GM12878 (cell line): ENCODE results near the gene YWHAQ. TPM values are rescaled to one million over a fixed set of nuclear protein-coding genes. Genes with fewer than 3 reads are reported as not detected.

Source experiments
- ATAC-seq: fragments of 200-7000 bp; cut with Tn5 transposase; 3 replicates; pipeline ENCODE4 v1.9.1; 2020; ENCODE audit warnings: mild to moderate bottlenecking, moderate library complexity
- BruUV-seq: library from RNA; stranded (reverse); fragments of 400-500 nt; replicated peaks from 2 replicates; lab custom pipeline; 2021; lab: Mats Ljungman, UMichigan
- CTCF ChIA-PET: fragments of 300-600 bp; sonication (Branson Sonifier 250); formaldehyde crosslinking; extraction: SDS; loops from one replicate; lab custom pipeline; 2021; ENCODE audit warnings: inconsistent platforms; lab: Yijun Ruan, JAX
- POLR2A ChIA-PET: fragments of 350-600 bp; formaldehyde crosslinking; extraction: SDS; loops from one replicate; lab custom pipeline; 2021; ENCODE audit warnings: inconsistent platforms; lab: Charles Lee
- RAD21 ChIA-PET: fragments of 300-600 bp; sonication (Branson Sonifier 250); formaldehyde crosslinking; loops from one replicate; lab custom pipeline; 2023; ENCODE audit warnings: antibody characterized with exemption; ENCODE audit not compliant: unreplicated experiment; lab: Charles Lee
- SMC1A ChIA-PET: fragments of 300-600 bp; sonication (Branson Sonifier 250); formaldehyde crosslinking; loops from one replicate; lab custom pipeline; 2023; ENCODE audit not compliant: unreplicated experiment, uncharacterized antibody; lab: Charles Lee
- DNase-seq: peaks from one replicate; pipeline ENCODE4 v3.0.0-alpha.2; 2011; ENCODE audit warnings: low read depth, low spot score
- FAIRE-seq: peaks from 3 replicates; lab custom pipeline; 2011; peaks lifted over from hg19 to GRCh38; lab: Jason Lieb, UNC
- H2AFZ ChIP-seq: 2 replicates; pipeline ENCODE4 v1.6.0; 2011; ENCODE audit warnings: low read depth, low read length, control low read depth; ENCODE audit not compliant: control insufficient read depth
- H3K27ac ChIP-seq: 2 replicates; pipeline ENCODE4 v1.5.1; 2011; ENCODE audit warnings: control low read depth; ENCODE audit not compliant: control insufficient read depth, insufficient read depth
- H3K27me3 ChIP-seq, 2 experiments: replicated peaks in 1 of 2; 2 replicates each; pipeline versions ENCODE4 v1.6.0 to v1.6.1; 2011; ENCODE audit warnings: low read length in 1 of 2; ENCODE audit not compliant: control insufficient read depth in 2 of 2, insufficient read depth in 2 of 2
- H3K36me3 ChIP-seq, 2 experiments: 2 replicates each; pipeline ENCODE4 v1.5.1; 2011; ENCODE audit warnings: low read length in 1 of 2; ENCODE audit not compliant: control insufficient read depth in 2 of 2, insufficient read depth in 2 of 2
- H3K4me1 ChIP-seq: 2 replicates; pipeline ENCODE4 v1.6.1; 2011; ENCODE audit warnings: mild to moderate bottlenecking, low read length, moderate library complexity, mixed read lengths; ENCODE audit not compliant: control insufficient read depth, insufficient read depth
- H3K4me2 ChIP-seq: 2 replicates; pipeline ENCODE4 v1.6.0; 2011; ENCODE audit warnings: control low read depth; ENCODE audit not compliant: control insufficient read depth, insufficient read depth
- H3K4me3 ChIP-seq: fragments of 200-600 bp; sonication (generic); 2 replicates; pipeline ENCODE4 v1.5.1; 2016
- H3K79me2 ChIP-seq: 2 replicates; pipeline ENCODE4 v1.6.0; 2011; ENCODE audit warnings: low read length; ENCODE audit not compliant: control insufficient read depth, insufficient read depth
- H3K9ac ChIP-seq: 2 replicates; pipeline ENCODE4 v1.8.0; 2011; ENCODE audit warnings: low read length, control low read depth, mixed read lengths; ENCODE audit not compliant: control insufficient read depth, insufficient read depth
- H3K9me3 ChIP-seq: replicated peaks from 3 replicates; pipeline ENCODE4 v1.5.1; 2011; ENCODE audit warnings: mild to moderate bottlenecking, low read length; ENCODE audit not compliant: control insufficient read depth, insufficient read depth
- H4K20me1 ChIP-seq: 2 replicates; pipeline ENCODE4 v1.6.0; 2011; ENCODE audit not compliant: control insufficient read depth, insufficient read depth
- CHD4 ChIP-seq: fragments of 200-600 bp; sonication (generic); IDR thresholded peaks from 2 replicates; pipeline ENCODE4 v1.6.1; 2016; ENCODE audit warnings: mild to moderate bottlenecking
- HCFC1 ChIP-seq: fragments of 150-350 bp; IDR thresholded peaks from 2 replicates; pipeline ENCODE4 v1.6.1; 2014; ENCODE audit warnings: low read length
- KLF5 ChIP-seq: fragments of 450-650 bp; IDR thresholded peaks from 2 replicates; pipeline ENCODE4 v1.6.1; 2014; ENCODE audit warnings: mild to moderate bottlenecking; ENCODE audit not compliant: partially characterized antibody
- MTA3 ChIP-seq: IDR thresholded peaks from 2 replicates; pipeline ENCODE4 v1.6.1; 2012; ENCODE audit warnings: low read length, inconsistent platforms, borderline replicate concordance
- MYC ChIP-seq: IDR thresholded peaks from 2 replicates; pipeline ENCODE4 v1.6.1; 2011; ENCODE audit warnings: mild to moderate bottlenecking, low read length, moderate library complexity, inconsistent platforms; ENCODE audit not compliant: insufficient read depth, insufficient replicate concordance, insufficient read length, severe bottlenecking
- NBN ChIP-seq: fragments of 450-650 bp; IDR thresholded peaks from 2 replicates; pipeline ENCODE4 v1.6.1; 2016
- SMARCA5 ChIP-seq: fragments of 450-650 bp; IDR thresholded peaks from 2 replicates; pipeline ENCODE4 v1.6.1; 2017; ENCODE audit warnings: mild to moderate bottlenecking
- WRNIP1 ChIP-seq: IDR thresholded peaks from 2 replicates; pipeline ENCODE4 v1.6.1; 2011; ENCODE audit warnings: low read depth, low read length, improper control_type of control experiment, borderline replicate concordance
- WGBS: methylation state at CpG from one replicate; pipeline ENCODE4 v1.1.6; 2016; ENCODE audit warnings: low lambda C conversion rate; ENCODE audit not compliant: insufficient replicate concordance, insufficient coverage; ENCODE audit errors: missing lambda C conversion rate; 5-methylcytosine and 5-hydroxymethylcytosine counted together
- in situ Hi-C: fragments of 300-500 bp; cut with MboI; formaldehyde crosslinking; loops from 9 replicates; pipeline ENCODE4 v1.14.3; 2018; ENCODE audit warnings: mixed read lengths
- intact Hi-C: fragments of 100-400 bp; cut with micrococcal nuclease; formaldehyde crosslinking; loops from one replicate; pipeline ENCODE4 v1.14.2; 2022; ENCODE audit not compliant: unreplicated experiment
- polyA plus RNA-seq, 11 experiments: library from polyadenylated mRNA; depleted of rRNA in 4 of 11; unstranded in 6 of 11; stranded (reverse) in 5 of 11; fragments of >200 nt; fragmentation: Nextera tagmentation in 4 of 11; fragmentation: Illumina TruSeq in 1 of 11; extraction: Ambion mirVana in 4 of 11; extraction: Trizol in 1 of 11; gene quantifications; 1 replicate in 1 of 11; 2 replicates in 10 of 11; pipeline versions ENCODE4 v1.2.1 to v1.2.3, GENCODE V29; 2011 to 2016; ENCODE audit warnings: inconsistent platforms in 2 of 11, missing spikeins in 2 of 11, low read depth in 1 of 11
- total RNA-seq, 4 experiments: library from RNA; depleted of rRNA in 3 of 4; stranded (reverse); fragments of >200 nt in 3 of 4; fragmentation: Illumina TruSeq in 1 of 4; extraction: Trizol in 1 of 4; gene quantifications; 2 replicates each; pipeline versions ENCODE4 v1.2.1 to v1.2.3, GENCODE V29; 2013 to 2021
- TF ChIP-seq, protein P1 (sequence below): fragments of 450-650 bp; formaldehyde crosslinking; IDR thresholded peaks from 2 replicates; pipeline ENCODE4 v1.4.0; 2022; ENCODE audit warnings: mild to moderate bottlenecking, moderate library complexity
- TF ChIP-seq, protein P2 (sequence below): IDR thresholded peaks from 2 replicates; pipeline ENCODE4 v1.6.1; 2011; ENCODE audit warnings: mild to moderate bottlenecking, low read depth, low read length, moderate library complexity; ENCODE audit not compliant: insufficient replicate concordance
- TF ChIP-seq, protein P3 (sequence below): IDR thresholded peaks from 2 replicates; pipeline ENCODE4 v1.6.1; 2011; ENCODE audit warnings: low read depth, low read length, improper control_type of control experiment, borderline replicate concordance

Gene YWHAQ
- total and polyA plus RNA-seq, 10 of the 15 experiments (the other 5 are each of a cell fraction or from before 2014, with no cell fraction given) = 63.0 to 515 (median 219) TPM

DNA sequence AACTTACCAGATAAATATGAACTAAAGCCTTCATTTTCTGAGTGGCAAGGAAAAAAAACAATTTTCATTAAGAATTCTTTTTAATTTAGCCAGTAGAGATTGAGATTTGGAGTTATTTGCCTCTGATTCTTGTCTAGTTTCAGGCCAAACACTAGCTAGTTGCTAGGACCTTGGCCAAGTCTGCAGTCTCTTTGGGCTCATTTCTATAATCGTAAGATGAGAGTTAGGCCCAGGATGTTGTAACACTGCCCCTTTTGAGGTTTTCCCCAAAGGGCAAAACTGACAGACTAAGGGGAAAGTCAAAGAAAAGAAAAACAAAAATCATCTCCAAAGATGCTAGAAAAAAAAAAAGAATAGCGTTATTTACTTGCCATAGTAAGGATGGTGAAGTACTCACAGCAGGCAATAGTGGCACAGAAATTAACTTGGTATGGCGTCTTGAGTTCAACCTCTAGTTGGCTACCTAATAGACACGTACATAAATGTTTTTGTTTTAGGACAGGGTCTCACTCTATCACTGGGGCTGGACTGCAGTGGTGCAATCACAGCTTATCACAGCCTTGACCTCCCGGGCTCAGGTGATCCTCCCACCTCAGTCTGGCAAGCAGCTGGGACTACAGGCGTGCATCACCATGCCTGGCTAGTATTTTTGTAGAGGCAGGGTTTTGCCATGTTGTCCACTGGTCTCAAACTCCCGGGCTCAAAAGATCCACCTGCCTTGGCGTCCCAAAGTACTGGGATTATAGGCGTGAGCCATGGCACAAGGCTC lies 52.1 kb downstream of the YWHAQ start (continued):
- TF ChIP-seq NBN = no peak
- TF ChIP-seq KLF5 = no peak
- TF ChIP-seq MYC = no peak
- TF ChIP-seq, protein P1, sequence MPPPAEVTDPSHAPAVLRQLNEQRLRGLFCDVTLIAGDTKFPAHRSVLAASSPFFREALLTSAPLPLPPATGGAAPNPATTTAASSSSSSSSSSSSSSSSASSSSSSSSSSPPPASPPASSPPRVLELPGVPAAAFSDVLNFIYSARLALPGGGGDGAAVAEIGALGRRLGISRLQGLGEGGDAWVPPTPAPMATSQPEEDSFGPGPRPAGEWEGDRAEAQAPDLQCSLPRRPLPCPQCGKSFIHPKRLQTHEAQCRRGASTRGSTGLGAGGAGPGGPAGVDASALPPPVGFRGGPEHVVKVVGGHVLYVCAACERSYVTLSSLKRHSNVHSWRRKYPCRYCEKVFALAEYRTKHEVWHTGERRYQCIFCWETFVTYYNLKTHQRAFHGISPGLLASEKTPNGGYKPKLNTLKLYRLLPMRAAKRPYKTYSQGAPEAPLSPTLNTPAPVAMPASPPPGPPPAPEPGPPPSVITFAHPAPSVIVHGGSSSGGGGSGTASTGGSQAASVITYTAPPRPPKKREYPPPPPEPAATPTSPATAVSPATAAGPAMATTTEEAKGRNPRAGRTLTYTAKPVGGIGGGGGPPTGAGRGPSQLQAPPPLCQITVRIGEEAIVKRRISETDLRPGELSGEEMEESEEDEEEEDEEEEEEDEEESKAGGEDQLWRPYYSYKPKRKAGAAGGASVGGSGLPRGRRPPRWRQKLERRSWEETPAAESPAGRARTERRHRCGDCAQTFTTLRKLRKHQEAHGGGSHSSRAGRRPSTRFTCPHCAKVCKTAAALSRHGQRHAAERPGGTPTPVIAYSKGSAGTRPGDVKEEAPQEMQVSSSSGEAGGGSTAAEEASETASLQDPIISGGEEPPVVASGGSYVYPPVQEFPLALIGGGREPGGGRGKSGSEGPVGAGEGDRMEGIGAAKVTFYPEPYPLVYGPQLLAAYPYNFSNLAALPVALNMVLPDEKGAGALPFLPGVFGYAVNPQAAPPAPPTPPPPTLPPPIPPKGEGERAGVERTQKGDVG (CRISPR knock-in tag) = no peak
- TF ChIP-seq HCFC1 = no peak
- TF ChIP-seq, protein P2, sequence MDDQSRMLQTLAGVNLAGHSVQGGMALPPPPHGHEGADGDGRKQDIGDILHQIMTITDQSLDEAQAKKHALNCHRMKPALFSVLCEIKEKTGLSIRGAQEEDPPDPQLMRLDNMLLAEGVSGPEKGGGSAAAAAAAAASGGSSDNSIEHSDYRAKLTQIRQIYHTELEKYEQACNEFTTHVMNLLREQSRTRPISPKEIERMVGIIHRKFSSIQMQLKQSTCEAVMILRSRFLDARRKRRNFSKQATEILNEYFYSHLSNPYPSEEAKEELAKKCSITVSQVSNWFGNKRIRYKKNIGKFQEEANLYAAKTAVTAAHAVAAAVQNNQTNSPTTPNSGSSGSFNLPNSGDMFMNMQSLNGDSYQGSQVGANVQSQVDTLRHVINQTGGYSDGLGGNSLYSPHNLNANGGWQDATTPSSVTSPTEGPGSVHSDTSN = no peak

DNA sequence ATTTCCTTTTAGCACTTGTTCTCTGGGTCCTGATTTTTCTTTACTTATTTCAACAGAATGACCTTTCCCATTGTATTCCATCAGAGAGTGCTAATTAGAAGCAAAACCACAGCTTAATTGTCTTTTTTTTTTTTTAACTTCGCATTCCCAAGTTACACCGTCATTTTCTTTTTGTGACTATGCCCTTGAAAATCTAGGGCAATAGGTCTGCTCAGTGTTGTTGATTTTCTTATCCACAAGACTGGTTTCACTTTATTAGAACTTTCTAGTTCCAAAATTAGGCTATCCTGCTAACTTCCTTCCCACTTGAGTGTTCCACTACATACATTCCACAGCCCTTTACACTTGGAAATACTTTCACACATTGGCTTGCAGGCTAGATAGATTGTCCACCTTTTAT lies 56.5 kb downstream of the YWHAQ start:
- no peaks in the 10 kb centered on the region for H3K79me2 ChIP-seq
- no peak overlapping the region for H3K4me2 ChIP-seq
- no peaks in the 10 kb centered on the region; the same call in 1 of the 2 replicates for H4K20me1 ChIP-seq
- H3K9ac ChIP-seq = no peak overlapping the region
- H3K4me3 ChIP-seq = no peak overlapping the region
- FAIRE-seq = no peak
- CTCF ChIA-PET = interaction anchor here (0.6 to 1.2 kb wide), 4 partner anchors 10 to 84 kb away, joined by 3 read pairs; no protein-coding TSS in a partner anchor
- H3K36me3 ChIP-seq = no peaks in the 10 kb centered on the region
- WGBS = 100% methylated on average over 2 of the region's 2 CpGs
- no peak overlapping the region for H2AFZ ChIP-seq
- RAD21 ChIA-PET = no interaction called here
- H3K27me3 ChIP-seq = no peaks in the 10 kb centered on the region
- TF ChIP-seq MTA3 (no peak), WRNIP1 (no peak), CHD4 (no peak), SMARCA5 (no peak)
- TF ChIP-seq, protein P3, sequence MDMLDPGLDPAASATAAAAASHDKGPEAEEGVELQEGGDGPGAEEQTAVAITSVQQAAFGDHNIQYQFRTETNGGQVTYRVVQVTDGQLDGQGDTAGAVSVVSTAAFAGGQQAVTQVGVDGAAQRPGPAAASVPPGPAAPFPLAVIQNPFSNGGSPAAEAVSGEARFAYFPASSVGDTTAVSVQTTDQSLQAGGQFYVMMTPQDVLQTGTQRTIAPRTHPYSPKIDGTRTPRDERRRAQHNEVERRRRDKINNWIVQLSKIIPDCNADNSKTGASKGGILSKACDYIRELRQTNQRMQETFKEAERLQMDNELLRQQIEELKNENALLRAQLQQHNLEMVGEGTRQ = no peak
- in situ Hi-C loops = no loop called here
- SMC1A ChIA-PET = interaction anchor here (0.9 to 1.0 kb wide), 3 partner anchors 13 to 43 kb away, joined by 3 read pairs; no protein-coding TSS in a partner anchor
- no peak for DNase-seq
- BruUV-seq = no TSS peak
- ATAC-seq = no peak
- no peaks in the 10 kb centered on the region for H3K4me1 ChIP-seq
- H3K9me3 ChIP-seq = no peaks in the 10 kb centered on the region
- intact Hi-C loops = no loop called here
- no peak overlapping the region for H3K27ac ChIP-seq
- POLR2A ChIA-PET = no interaction called here
